CD4-positive, alpha-beta T cell treated with Interleukin-15 for 1 hour (primary cell): Measurements from ENCODE around the gene SCYL3.
"Not testable (repeated sequence)": the region's sequence is repeated elsewhere in the genome, so short reads cannot be mapped to it uniquely, and the experiment has no call there.

ENCODE experiments used
- DNase-seq: peaks from one replicate; pipeline ENCODE4 v3.0.0-alpha.2; 2020

The SCYL3 gene

GRCh38 chr1:169899519-169900217 is 6.0 kb upstream of the SCYL3 start:
- DNase-seq = no peak

GRCh38 chr1:169896013-169896412 is 2.3 kb upstream of the SCYL3 start:
- DNase-seq = no peak

- no peak for DNase-seq
These were observed 889 bp upstream of the SCYL3 start for GRCh38 chr1:169894424-169895145.

- DNase-seq = no peak
These were observed 610 bp downstream of the SCYL3 start for GRCh38 chr1:169892927-169893644.

GRCh38 chr1:169892176-169892926 is 1.3 kb downstream of the SCYL3 start:
- DNase-seq = no peak

- no peak for DNase-seq
These were observed 2.2 kb downstream of the SCYL3 start for GRCh38 chr1:169891539-169891885.

GRCh38 chr1:169890761-169891538 is 2.7 kb downstream of the SCYL3 start:
- DNase-seq = peak; percentile 39

- DNase-seq = no peak
These were observed 3.8 kb downstream of the SCYL3 start for GRCh38 chr1:169889871-169890270.

- DNase-seq = no peak
These were observed 6.8 kb downstream of the SCYL3 start for GRCh38 chr1:169886931-169887330.

- DNase-seq = no peak
These were observed 7.3 kb downstream of the SCYL3 start for GRCh38 chr1:169886422-169886821.

- no peak for DNase-seq
These were observed 8.5 kb downstream of the SCYL3 start for GRCh38 chr1:169885207-169885606.

- no peak for DNase-seq
These were observed 9.1 kb downstream of the SCYL3 start for GRCh38 chr1:169884634-169885033.

- DNase-seq = no peak
These were observed 11.6 kb downstream of the SCYL3 start for GRCh38 chr1:169882039-169882511.

- DNase-seq = no peak
These were observed 14.5 kb downstream of the SCYL3 start for GRCh38 chr1:169879034-169879840.

- no peak for DNase-seq
These were observed 15.2 kb downstream of the SCYL3 start for GRCh38 chr1:169878498-169878897.

GRCh38 chr1:169877800-169878491 is 15.8 kb downstream of the SCYL3 start:
- DNase-seq = no peak

GRCh38 chr1:169874229-169874628 is 19.5 kb downstream of the SCYL3 start:
- no peak for DNase-seq

- no peak for DNase-seq
These were observed 20.0 kb downstream of the SCYL3 start for GRCh38 chr1:169873582-169874199.

- DNase-seq = no peak
These were observed 20.8 kb downstream of the SCYL3 start for GRCh38 chr1:169872906-169873305.

GRCh38 chr1:169871988-169872387 is 21.7 kb downstream of the SCYL3 start:
- DNase-seq = not testable (repeated sequence)
